Lower lobe of right lung (tissue), 2 donors: ENCODE results near the gene GBGT1. TPM values are rescaled to one million over a fixed set of nuclear protein-coding genes. Genes with fewer than 3 reads are reported as not detected.

ENCODE experiments used
- ATAC-seq, 2 donors: fragments of 200-7000 bp; cut with Tn5 transposase; one replicate each; pipeline ENCODE4 v1.9.1; 2020 to 2022; ENCODE audit warnings: mild to moderate bottlenecking in 2 of 2, moderate library complexity in 2 of 2
- DNase-seq: peaks from one replicate; pipeline ENCODE4 v3.0.0-alpha.2; 2020
- H3K27ac ChIP-seq: fragments of 200-600 bp; one replicate; pipeline ENCODE4 v1.8.0; 2022
- H3K27me3 ChIP-seq: fragments of 200-600 bp; one replicate; pipeline ENCODE4 v1.8.0; 2022; ENCODE audit warnings: low read depth
- H3K36me3 ChIP-seq: fragments of 200-600 bp; one replicate; pipeline ENCODE4 v1.8.0; 2022; ENCODE audit warnings: mild to moderate bottlenecking
- H3K4me1 ChIP-seq: fragments of 200-600 bp; one replicate; pipeline ENCODE4 v1.8.0; 2022
- H3K4me3 ChIP-seq: fragments of 200-600 bp; one replicate; pipeline ENCODE4 v1.8.0; 2022; ENCODE audit warnings: mild to moderate bottlenecking
- H3K9me3 ChIP-seq: fragments of 200-600 bp; one replicate; pipeline ENCODE4 v1.8.0; 2022
- intact Hi-C: fragments of 100-400 bp; cut with DNase I; formaldehyde crosslinking; loops from one replicate; pipeline ENCODE4 v1.11.0; 2022
- total RNA-seq: library from RNA; stranded (reverse); fragmentation: NEBNext Ultra II Directional; extraction: Animal tissue kit (Norgen Biotek cat#: 25700); gene quantifications from one replicate; pipeline ENCODE4 v1.2.1, GENCODE V29; 2021
- TF ChIP-seq, protein P1 (sequence below): fragments of 200-600 bp; IDR thresholded peaks from one replicate; pipeline ENCODE4 v1.8.0; 2022; ENCODE audit warnings: antibody characterized with exemption, mild to moderate bottlenecking
- donor health status: DM: no; HTN: yes; CAD: no; lungs with severe emphysema.

The GBGT1 gene
- total RNA-seq, 1 donor from 2014 or later: 38.5 TPM

DNA sequence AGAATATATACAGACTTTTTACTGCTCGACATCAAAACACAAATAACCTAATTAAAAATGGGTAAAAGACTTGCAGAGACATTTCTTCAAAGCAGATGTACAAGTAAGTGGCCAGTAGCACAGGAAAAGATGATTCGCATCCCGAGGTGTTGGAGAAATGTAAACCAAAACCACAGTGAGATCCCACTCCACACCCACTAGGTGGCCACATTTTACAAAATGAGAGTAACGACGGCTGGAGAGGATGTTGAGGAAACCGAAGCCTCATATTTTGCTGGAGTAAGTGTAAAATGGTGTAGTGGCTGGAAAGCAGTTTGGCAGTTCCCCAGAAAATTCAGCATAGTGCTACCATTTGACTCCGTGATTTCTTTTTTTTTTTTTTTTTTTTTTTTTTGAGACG is 21.3 kb upstream of the GBGT1 start:
- DNase-seq (no peak), ATAC-seq (peak; percentile 74 to 82)
- Histone ChIP-seq H3K9me3 (no peaks in the 10 kb centered on the region), H3K4me1 (peaks cover 11% of the 10 kb centered on the region), H3K27me3 (peaks cover 5% of the 10 kb centered on the region), H3K27ac (no peak overlapping the region), H3K36me3 (no peaks in the 10 kb centered on the region), H3K4me3 (no peak overlapping the region)
- TF ChIP-seq, protein P1, sequence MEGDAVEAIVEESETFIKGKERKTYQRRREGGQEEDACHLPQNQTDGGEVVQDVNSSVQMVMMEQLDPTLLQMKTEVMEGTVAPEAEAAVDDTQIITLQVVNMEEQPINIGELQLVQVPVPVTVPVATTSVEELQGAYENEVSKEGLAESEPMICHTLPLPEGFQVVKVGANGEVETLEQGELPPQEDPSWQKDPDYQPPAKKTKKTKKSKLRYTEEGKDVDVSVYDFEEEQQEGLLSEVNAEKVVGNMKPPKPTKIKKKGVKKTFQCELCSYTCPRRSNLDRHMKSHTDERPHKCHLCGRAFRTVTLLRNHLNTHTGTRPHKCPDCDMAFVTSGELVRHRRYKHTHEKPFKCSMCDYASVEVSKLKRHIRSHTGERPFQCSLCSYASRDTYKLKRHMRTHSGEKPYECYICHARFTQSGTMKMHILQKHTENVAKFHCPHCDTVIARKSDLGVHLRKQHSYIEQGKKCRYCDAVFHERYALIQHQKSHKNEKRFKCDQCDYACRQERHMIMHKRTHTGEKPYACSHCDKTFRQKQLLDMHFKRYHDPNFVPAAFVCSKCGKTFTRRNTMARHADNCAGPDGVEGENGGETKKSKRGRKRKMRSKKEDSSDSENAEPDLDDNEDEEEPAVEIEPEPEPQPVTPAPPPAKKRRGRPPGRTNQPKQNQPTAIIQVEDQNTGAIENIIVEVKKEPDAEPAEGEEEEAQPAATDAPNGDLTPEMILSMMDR: peak; percentile 57
- intact Hi-C loops: no loop called here

DNA sequence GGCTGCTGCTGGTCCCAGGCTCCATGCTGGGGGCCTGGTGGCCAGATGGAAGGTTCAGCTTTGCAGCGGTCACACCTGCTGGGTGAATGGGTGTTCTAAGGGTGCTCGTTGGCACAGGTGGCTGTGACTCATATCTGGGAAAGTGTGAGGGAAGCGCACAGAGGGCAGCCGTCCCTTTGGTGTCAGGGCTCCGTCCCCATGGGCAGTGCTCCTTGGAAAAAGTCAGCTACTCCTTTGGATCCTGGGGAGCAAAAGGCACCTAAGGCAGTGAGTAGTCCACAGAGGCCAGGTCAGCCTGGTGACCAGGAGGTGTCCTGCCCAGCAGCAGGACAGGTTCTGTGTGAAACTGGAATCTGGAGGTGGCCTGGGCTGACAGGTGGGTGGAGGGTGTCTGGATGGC is 18.4 kb upstream of the GBGT1 start:
- ATAC-seq (no peak), DNase-seq (no peak)
- peaks cover 11% of the 10 kb centered on the region for H3K4me1 ChIP-seq
- no peaks in the 10 kb centered on the region for H3K36me3 ChIP-seq
- TF ChIP-seq, protein P1: no peak
- no peaks in the 10 kb centered on the region for H3K27me3 ChIP-seq
- no peak overlapping the region for H3K27ac ChIP-seq
- intact Hi-C loops: no loop called here
- H3K4me3 ChIP-seq: no peak overlapping the region
- no peaks in the 10 kb centered on the region for H3K9me3 ChIP-seq

DNA sequence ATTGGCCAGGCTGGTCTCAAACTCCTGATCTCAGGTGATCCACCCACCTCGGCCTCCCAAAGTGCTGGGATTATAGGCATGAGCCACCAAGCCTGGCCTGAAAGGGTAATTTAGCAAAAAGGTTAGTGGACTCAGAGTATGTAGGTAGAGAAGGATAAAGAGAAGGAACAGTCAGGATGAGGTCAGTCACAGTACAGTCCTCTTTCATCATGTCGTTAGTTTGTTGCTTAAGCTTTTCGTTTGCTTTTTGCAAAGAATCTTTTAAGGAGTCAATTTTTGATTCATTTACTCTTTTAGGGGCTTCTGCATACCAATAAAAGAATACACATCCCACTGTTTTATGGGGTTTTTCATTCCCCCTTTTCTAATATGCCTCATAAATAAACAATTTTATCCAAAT is 17.8 kb upstream of the GBGT1 start:
- no peaks in the 10 kb centered on the region for H3K27me3 ChIP-seq
- H3K9me3 ChIP-seq: no peaks in the 10 kb centered on the region
- no peak overlapping the region for H3K27ac ChIP-seq
- TF ChIP-seq, protein P1: no peak
- intact Hi-C loops: no loop called here
- ATAC-seq (no peak), DNase-seq (no peak)
- no peaks in the 10 kb centered on the region for H3K36me3 ChIP-seq
- peaks cover 11% of the 10 kb centered on the region for H3K4me1 ChIP-seq
- no peak overlapping the region for H3K4me3 ChIP-seq

DNA sequence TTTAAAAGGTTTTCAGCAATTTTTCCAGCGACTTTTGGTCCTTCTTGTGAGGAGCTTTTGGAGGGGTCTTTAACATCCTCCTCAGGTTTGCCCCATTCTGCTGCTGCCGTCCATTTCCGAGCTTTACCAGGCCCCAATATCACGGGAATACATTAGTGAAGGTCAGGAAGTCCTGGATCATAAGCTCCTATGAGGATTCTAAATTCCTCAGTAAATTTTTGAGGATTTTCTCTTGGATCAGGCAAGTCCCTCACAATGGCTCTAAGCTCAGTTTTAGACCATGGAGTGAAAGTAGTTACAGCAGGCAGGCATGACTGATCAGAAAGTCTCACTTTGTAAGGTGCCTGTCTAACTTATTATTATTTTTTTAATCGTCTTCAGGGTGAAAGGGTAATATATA is 17.2 kb upstream of the GBGT1 start:
- DNase-seq (no peak), ATAC-seq (no peak)
- intact Hi-C loops: no loop called here
- Histone ChIP-seq H3K27ac (no peak overlapping the region), H3K9me3 (no peaks in the 10 kb centered on the region), H3K36me3 (no peaks in the 10 kb centered on the region), H3K27me3 (no peaks in the 10 kb centered on the region), H3K4me1 (peaks cover 9% of the 10 kb centered on the region), H3K4me3 (no peak overlapping the region)
- TF ChIP-seq, protein P1: no peak

DNA sequence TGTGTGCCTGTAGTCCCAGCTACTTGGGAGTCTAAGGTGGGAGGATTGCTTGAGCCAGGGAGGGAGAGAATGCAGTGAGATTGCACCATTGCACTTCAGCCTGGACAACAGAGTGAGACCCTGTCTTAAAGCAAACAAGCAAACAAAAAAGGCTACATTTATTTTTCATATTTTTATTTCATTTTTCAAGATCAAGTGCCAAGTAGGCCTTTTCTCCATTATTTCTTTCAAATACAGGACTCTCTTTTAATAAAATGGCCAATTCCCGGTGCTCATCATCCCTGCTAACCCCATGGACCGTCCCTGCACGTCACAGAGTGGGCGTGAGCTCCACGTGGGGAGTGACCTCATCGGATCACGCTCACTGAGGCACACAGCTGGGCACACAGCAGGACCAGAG is 9.3 kb upstream of the GBGT1 start:
- ATAC-seq: no peak
- H3K4me3 ChIP-seq: no peak overlapping the region
- intact Hi-C loops: no loop called here

More for the DNA sequence above, 9.3 kb upstream of the GBGT1 start:
- Histone ChIP-seq H3K9me3 (no peaks in the 10 kb centered on the region), H3K27ac (no peak overlapping the region), H3K27me3 (peaks cover 9% of the 10 kb centered on the region), H3K4me1 (no peaks in the 10 kb centered on the region), H3K36me3 (no peaks in the 10 kb centered on the region)
- TF ChIP-seq, protein P1: no peak
- no peak for DNase-seq
